GM20431 (cell line): Measurements from ENCODE around the gene C19orf67.
"Not testable (repeated sequence)": the region's sequence is repeated elsewhere in the genome, so short reads cannot be mapped to it uniquely, and the experiment has no call there.

ENCODE experiments used
- in situ Hi-C: fragments of 300-500 bp; cut with MseI, MboI; formaldehyde crosslinking; loops from one replicate; pipeline ENCODE4 v1.15.0; 2020; ENCODE audit warnings: low sequenced_read_pairs; ENCODE audit not compliant: unreplicated experiment

C19orf67 gene

GRCh38 chr19:14059093-14059480 lies 26.5 kb downstream of the C19orf67 start:
- in situ Hi-C loops, result no loop called here

GRCh38 chr19:14058182-14059092 lies 27.1 kb downstream of the C19orf67 start:
- in situ Hi-C loops, result no loop called here

GRCh38 chr19:14056741-14057356 lies 28.7 kb downstream of the C19orf67 start:
- in situ Hi-C loops, result no loop called here

GRCh38 chr19:14056069-14056666 lies 29.4 kb downstream of the C19orf67 start:
- in situ Hi-C loops, result no loop called here

- in situ Hi-C loops, result no loop called here
Measured at GRCh38 chr19:14055396-14055795, 30.2 kb downstream of the C19orf67 start.

- in situ Hi-C loops, result no loop called here
Measured at GRCh38 chr19:14054721-14055120, 30.9 kb downstream of the C19orf67 start.

GRCh38 chr19:14054099-14054498 lies 31.5 kb downstream of the C19orf67 start:
- in situ Hi-C loops, result no loop called here

- in situ Hi-C loops, result no loop called here
Measured at GRCh38 chr19:14053500-14053899, 32.1 kb downstream of the C19orf67 start.

- in situ Hi-C loops, result no loop called here
Measured at GRCh38 chr19:14053032-14053431, 32.6 kb downstream of the C19orf67 start.

GRCh38 chr19:14052470-14052869 lies 33.1 kb downstream of the C19orf67 start:
- in situ Hi-C loops, result no loop called here

GRCh38 chr19:14051980-14052379 lies 33.6 kb downstream of the C19orf67 start:
- in situ Hi-C loops, result no loop called here

GRCh38 chr19:14050961-14051360 lies 34.6 kb downstream of the C19orf67 start:
- in situ Hi-C loops, result not testable (repeated sequence)

GRCh38 chr19:14050512-14050911 lies 35.1 kb downstream of the C19orf67 start:
- in situ Hi-C loops, result no loop called here

GRCh38 chr19:14048443-14049153 lies 37.0 kb downstream of the C19orf67 start:
- in situ Hi-C loops, result loop anchor here (10.0 kb wide), 1 partner anchor 154 kb away; no protein-coding TSS in a partner anchor

- in situ Hi-C loops, result loop anchor here (10.0 kb wide), 1 partner anchor 153 kb away; no protein-coding TSS in a partner anchor
Measured at GRCh38 chr19:14047866-14048265, 37.7 kb downstream of the C19orf67 start.

GRCh38 chr19:14042659-14043608 lies 42.6 kb downstream of the C19orf67 start:
- in situ Hi-C loops, result loop anchor here (10.0 kb wide), 1 partner anchor 148 kb away; no protein-coding TSS in a partner anchor

GRCh38 chr19:14039181-14039580 lies 46.4 kb downstream of the C19orf67 start:
- in situ Hi-C loops, result no loop called here

- in situ Hi-C loops, result no loop called here
Measured at GRCh38 chr19:14035706-14036105, 49.9 kb downstream of the C19orf67 start.

GRCh38 chr19:14035159-14035558 lies 50.4 kb downstream of the C19orf67 start:
- in situ Hi-C loops, result not testable (repeated sequence)
